K562 (cell line): ENCODE results near the gene HCN3. TPM values are rescaled to one million over a fixed set of nuclear protein-coding genes. Genes with fewer than 3 reads are reported as not detected.

ENCODE experiments used
- ARID3B ChIP-seq: fragments of 250-450 bp; sonication (Bioruptor Pico); IDR thresholded peaks from 2 replicates; pipeline ENCODE4 v1.4.0; 2020; ENCODE audit warnings: borderline replicate concordance
- DEAF1 ChIP-seq: fragments of 450-650 bp; formaldehyde crosslinking; IDR thresholded peaks from 2 replicates; pipeline ENCODE4 v1.4.0; 2020; ENCODE audit warnings: mild to moderate bottlenecking, moderate library complexity
- ESRRA ChIP-seq: fragments of 450-650 bp; IDR thresholded peaks from 2 replicates; pipeline ENCODE4 v1.6.1; 2014; ENCODE audit warnings: low read depth, mild to moderate bottlenecking, moderate library complexity, borderline replicate concordance
- ETV6 ChIP-seq, 3 experiments: fragments of 150-350 bp in 1 of 3; sonication (generic) in 1 of 3; formaldehyde crosslinking in 1 of 3; IDR thresholded peaks; 2 replicates each; pipeline versions ENCODE4 v1.6.1 to v1.8.0; 2014 to 2022; ENCODE audit warnings: borderline replicate concordance in 2 of 3, low read depth in 2 of 3, antibody characterized with exemption in 1 of 3, low read length in 1 of 3, mild to moderate bottlenecking in 1 of 3, missing genetic modification reagents in 1 of 3
- GABPA ChIP-seq: fragments of 200-800 bp; sonication (Bioruptor generic); conservative IDR thresholded peaks from 2 replicates; pipeline ENCODE4 v1.6.1; 2016; ENCODE audit warnings: low read depth, missing genetic modification characterization, missing compliant biosample characterization
- KLF1 ChIP-seq: fragments of 450-650 bp; IDR thresholded peaks from 2 replicates; pipeline ENCODE4 v1.6.1; 2016; ENCODE audit warnings: missing genetic modification characterization, missing compliant biosample characterization
- KLF13 ChIP-seq: fragments of 450-650 bp; IDR thresholded peaks from 2 replicates; pipeline ENCODE4 v1.6.1; 2016; ENCODE audit warnings: missing genetic modification characterization, low read depth, mild to moderate bottlenecking, missing compliant biosample characterization, moderate library complexity, borderline replicate concordance
- MTF1 ChIP-seq: fragments of 250-450 bp; sonication (Bioruptor Pico); IDR thresholded peaks from 2 replicates; pipeline ENCODE4 v1.9.0; 2021; ENCODE audit warnings: moderate library complexity, mild to moderate bottlenecking, inconsistent platforms, borderline replicate concordance
- NR2C1 ChIP-seq, 2 experiments: fragments of 450-650 bp; IDR thresholded peaks; 2 replicates each; pipeline ENCODE4 v1.6.1; 2017; ENCODE audit warnings: mild to moderate bottlenecking in 2 of 2, antibody characterized with exemption in 1 of 2, inconsistent platforms in 1 of 2, missing compliant biosample characterization in 1 of 2, missing genetic modification characterization in 1 of 2
- POLR2G ChIP-seq: fragments of 200-400 bp; formaldehyde crosslinking; IDR thresholded peaks from 2 replicates; pipeline ENCODE4 v1.6.1; 2017; ENCODE audit warnings: low read depth, mild to moderate bottlenecking, antibody characterized with exemption, low read length, moderate library complexity
- POLR3G ChIP-seq: IDR thresholded peaks from 2 replicates; pipeline ENCODE4 v1.6.1; 2011; ENCODE audit not compliant: insufficient read length, insufficient replicate concordance; ENCODE audit errors: extremely low read depth
- RB1 ChIP-seq: fragments of 450-650 bp; IDR thresholded peaks from 2 replicates; pipeline ENCODE4 v1.6.1; 2017; ENCODE audit warnings: low read depth, mild to moderate bottlenecking
- SMAD4 ChIP-seq: fragments of 250-450 bp; sonication (Bioruptor Pico); conservative IDR thresholded peaks from 2 replicates; pipeline ENCODE4 v1.8.0; 2021; ENCODE audit warnings: inconsistent platforms, mild to moderate bottlenecking, moderate library complexity
- TCFL5 ChIP-seq: fragments of 250-450 bp; sonication (Bioruptor Pico); conservative IDR thresholded peaks from 2 replicates; pipeline ENCODE4 v1.6.1; 2021; ENCODE audit warnings: mild to moderate bottlenecking, moderate library complexity, matching md5 sums
- ZNF174 ChIP-seq: fragments of 250-450 bp; sonication (Bioruptor Pico); IDR thresholded peaks from 2 replicates; pipeline ENCODE4 v1.4.0; 2020; ENCODE audit warnings: mild to moderate bottlenecking
- ZNF232 ChIP-seq: sonication (generic); formaldehyde crosslinking; IDR thresholded peaks from 2 replicates; pipeline ENCODE4 v1.8.0; 2022; ENCODE audit warnings: mild to moderate bottlenecking, missing genetic modification reagents
- ZNF384 ChIP-seq: IDR thresholded peaks from 2 replicates; pipeline ENCODE4 v1.6.1; 2012; ENCODE audit warnings: low read depth, low read length, improper control_type of control experiment
- ZNF445 ChIP-seq: fragments of 250-450 bp; sonication (Bioruptor Pico); IDR thresholded peaks from 2 replicates; pipeline ENCODE4 v1.4.0; 2020; ENCODE audit warnings: low read depth, mild to moderate bottlenecking, moderate library complexity
- ZNF717 ChIP-seq: fragments of 250-450 bp; sonication (Bioruptor Pico); IDR thresholded peaks from 2 replicates; pipeline ENCODE4 v1.5.0; 2021
- ZNF740 ChIP-seq, 3 experiments: fragments of 200-800 bp in 1 of 3; sonication (Bioruptor generic) in 1 of 3; sonication (generic) in 1 of 3; formaldehyde crosslinking in 1 of 3; IDR thresholded peaks; 2 replicates each; pipeline versions ENCODE4 v1.6.1 to v1.8.0; 2016 to 2022; ENCODE audit warnings: mild to moderate bottlenecking in 2 of 3, missing compliant biosample characterization in 2 of 3, missing genetic modification characterization in 2 of 3, missing genetic modification reagents in 1 of 3
- polyA plus RNA-seq, 8 experiments: library from polyadenylated mRNA; depleted of rRNA in 4 of 8; stranded (reverse) in 5 of 8; unstranded in 3 of 8; fragments of >200 nt; fragmentation: Nextera tagmentation in 2 of 8; fragmentation: Illumina TruSeq in 1 of 8; extraction: Ambion mirVana in 2 of 8; extraction: Trizol in 1 of 8; gene quantifications; 2 replicates each; pipeline versions ENCODE4 v1.2.1 to v1.2.3, GENCODE V29; 2011 to 2014; ENCODE audit warnings: inconsistent platforms in 1 of 8, missing spikeins in 1 of 8
- total RNA-seq, 7 experiments: library from RNA; depleted of rRNA in 6 of 7; stranded (reverse); fragments of >200 nt in 6 of 7; fragmentation: Illumina TruSeq in 2 of 7; extraction: Trizol in 2 of 7; gene quantifications; 2 replicates each; pipeline versions ENCODE4 v1.2.1 to v1.2.3, GENCODE V29; 2011 to 2021; ENCODE audit warnings: low replicate concordance in 1 of 7

HCN3 gene
- total and polyA plus RNA-seq, 9 of the 15 experiments (the other 6 are each of a cell fraction or from before 2014, with no cell fraction given) = 0.91 to 9.7 (median 3.9) TPM

- no peak for TF ChIP-seq MTF1
- peak; percentile 64 for TF ChIP-seq DEAF1 (CRISPR knock-in tag)
- TF ChIP-seq ETV6 (IDR thresholded peaks at IDR 0.05; ENCODE audit: borderline replicate concordance in 1 of 2, low read depth in 2 of 2, low read length in 1 of 2) = no peak
- 0 out of 2 replicates have a peak, but pooled peaks have one; percentile 42 for TF ChIP-seq ETV6 (CRISPR knock-in tag; IDR thresholded peaks at IDR 0.05; ENCODE audit: borderline replicate concordance)
- no peak for TF ChIP-seq ZNF174 (CRISPR knock-in tag)
- no peak for TF ChIP-seq POLR3G
- no peak for TF ChIP-seq ARID3B (CRISPR knock-in tag)
- TF ChIP-seq GABPA (tag) = 0 out of 2 replicates have a peak, but pooled peaks have one; percentile 24
- peak; percentile 63; the same call in 1 of the 2 replicates for TF ChIP-seq POLR2G
- TF ChIP-seq KLF13 (tag) = peak; percentile 96
- TF ChIP-seq KLF1 (tag) = 0 out of 2 replicates have a peak, but pooled peaks have one; percentile 40
- no peak for TF ChIP-seq NR2C1 (IDR thresholded peaks at IDR 0.05)
- no peak for TF ChIP-seq NR2C1 (tag; IDR thresholded peaks at IDR 0.05)
- TF ChIP-seq ZNF232 (CRISPR knock-in tag) = no peak
- TF ChIP-seq ZNF384 = peak; percentile 34
- TF ChIP-seq TCFL5 (CRISPR knock-in tag) = no peak
- TF ChIP-seq RB1 = peak; percentile 98
- TF ChIP-seq ZNF717 (CRISPR knock-in tag) = no peak
- TF ChIP-seq ZNF445 (CRISPR knock-in tag) = no peak
- peak; percentile 43; the same call in 1 of the 2 replicates for TF ChIP-seq ESRRA
- peak; percentile 90 for TF ChIP-seq SMAD4 (CRISPR knock-in tag)
- no peak for TF ChIP-seq ZNF740 (CRISPR knock-in tag; IDR thresholded peaks at IDR 0.05)
- TF ChIP-seq ZNF740 (tag; IDR thresholded peaks at IDR 0.05) = peak in 1 of 2 experiments; percentile 51; a peak in 1 of 4 replicates
Observed at GRCh38 chr1:155277070-155277901, at the start of gene HCN3 (continued).
